Osteocyte (in vitro differentiated cells): ENCODE data around the gene MRTFA. TPM values are rescaled to one million over a fixed set of nuclear protein-coding genes. Genes with fewer than 3 reads are reported as not detected.
A peak's percentile ranks its signal among the peaks of the same experiment; 100 is the strongest.

Experiments used
- DNase-seq: peaks from one replicate; pipeline ENCODE4 v3.0.0; 2021; ENCODE audit warnings: mixed read lengths; ENCODE audit not compliant: unreplicated experiment; ENCODE audit errors: extremely low spot score
- H3K27ac Mint-ChIP-seq: one replicate; pipeline ENCODE4 v1.8.0; 2021; ENCODE audit warnings: mild to moderate bottlenecking, mixed read lengths; ENCODE audit not compliant: unreplicated experiment
- H3K27me3 Mint-ChIP-seq: one replicate; pipeline ENCODE4 v1.8.0; 2021; ENCODE audit warnings: mixed read lengths; ENCODE audit not compliant: unreplicated experiment
- H3K36me3 Mint-ChIP-seq: one replicate; pipeline ENCODE4 v1.8.0; 2021; ENCODE audit warnings: mixed read lengths; ENCODE audit not compliant: unreplicated experiment
- H3K4me1 Mint-ChIP-seq: one replicate; pipeline ENCODE4 v1.8.0; 2021; ENCODE audit warnings: mixed read lengths; ENCODE audit not compliant: unreplicated experiment
- H3K4me3 Mint-ChIP-seq: one replicate; pipeline ENCODE4 v1.8.0; 2021; ENCODE audit warnings: mild to moderate bottlenecking, moderate library complexity, mixed read lengths; ENCODE audit not compliant: unreplicated experiment
- H3K9me3 Mint-ChIP-seq: one replicate; pipeline ENCODE4 v1.8.0; 2021; ENCODE audit warnings: mixed read lengths; ENCODE audit not compliant: unreplicated experiment
- total RNA-seq: library from RNA; stranded (reverse); gene quantifications from 2 replicates; pipeline ENCODE4 v1.2.1, GENCODE V29; 2021
- TF ChIP-seq, protein P1 (sequence below): fragments of 200-600 bp; sonication (generic); IDR thresholded peaks from 2 replicates; pipeline ENCODE4 v1.5.0; 2021; ENCODE audit warnings: antibody characterized with exemption, mild to moderate bottlenecking, moderate library complexity

Gene MRTFA
- total RNA-seq, 1 donor from 2014 or later = 59.0 TPM

DNA sequence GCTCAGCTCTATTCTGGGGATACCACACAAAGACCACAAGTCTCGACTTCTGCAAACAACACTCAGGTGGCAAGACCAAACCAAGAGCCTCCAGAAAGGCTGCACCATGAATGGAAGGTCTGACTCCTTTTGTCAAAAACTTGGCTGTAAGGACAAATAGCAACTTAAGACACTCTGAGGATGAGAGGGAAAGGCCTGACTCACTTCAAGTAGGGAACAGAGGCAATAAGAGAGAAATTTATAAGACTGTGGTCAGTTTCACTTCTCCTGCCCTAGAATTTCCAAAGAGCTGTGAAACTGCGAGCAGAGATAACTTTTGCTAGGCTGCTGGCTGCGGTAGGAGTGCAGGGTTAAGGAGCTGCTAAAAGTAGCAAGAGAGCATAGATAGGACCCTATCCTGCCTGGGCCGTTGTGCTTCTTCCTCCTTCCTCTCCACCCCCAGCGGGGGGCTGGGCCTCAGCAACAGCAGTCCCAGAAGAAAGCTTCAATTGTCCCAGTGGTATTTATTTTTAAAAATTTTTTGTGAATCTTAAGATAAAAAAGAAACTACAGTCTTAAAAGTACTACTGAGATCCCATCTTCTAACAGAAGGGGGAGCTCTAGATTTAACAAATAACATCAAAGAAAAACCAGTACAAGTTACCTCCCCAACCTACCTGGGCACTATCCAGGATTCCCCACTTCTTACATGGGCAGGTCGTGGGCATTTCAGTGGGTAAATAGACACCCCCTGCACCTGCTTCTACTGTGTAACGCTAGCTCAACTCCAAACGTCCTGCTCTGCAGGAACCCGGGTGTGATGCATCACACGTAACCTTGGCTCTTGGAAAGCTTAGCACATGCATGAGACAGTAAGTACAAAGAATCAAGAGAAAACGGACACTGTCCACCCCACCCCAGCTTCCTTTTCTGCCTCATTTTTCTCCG, 199.8 kb downstream of the MRTFA start:
- peak overlapping the region; percentile 45 for H3K4me3 Mint-ChIP-seq
- peaks cover 38% of the 10 kb centered on the region for H3K4me1 Mint-ChIP-seq
- peak overlapping the region; percentile 79 for H3K27ac Mint-ChIP-seq
- H3K27me3 Mint-ChIP-seq = no peaks in the 10 kb centered on the region
- H3K9me3 Mint-ChIP-seq = no peaks in the 10 kb centered on the region
- DNase-seq = no peak
- TF ChIP-seq, protein P1, sequence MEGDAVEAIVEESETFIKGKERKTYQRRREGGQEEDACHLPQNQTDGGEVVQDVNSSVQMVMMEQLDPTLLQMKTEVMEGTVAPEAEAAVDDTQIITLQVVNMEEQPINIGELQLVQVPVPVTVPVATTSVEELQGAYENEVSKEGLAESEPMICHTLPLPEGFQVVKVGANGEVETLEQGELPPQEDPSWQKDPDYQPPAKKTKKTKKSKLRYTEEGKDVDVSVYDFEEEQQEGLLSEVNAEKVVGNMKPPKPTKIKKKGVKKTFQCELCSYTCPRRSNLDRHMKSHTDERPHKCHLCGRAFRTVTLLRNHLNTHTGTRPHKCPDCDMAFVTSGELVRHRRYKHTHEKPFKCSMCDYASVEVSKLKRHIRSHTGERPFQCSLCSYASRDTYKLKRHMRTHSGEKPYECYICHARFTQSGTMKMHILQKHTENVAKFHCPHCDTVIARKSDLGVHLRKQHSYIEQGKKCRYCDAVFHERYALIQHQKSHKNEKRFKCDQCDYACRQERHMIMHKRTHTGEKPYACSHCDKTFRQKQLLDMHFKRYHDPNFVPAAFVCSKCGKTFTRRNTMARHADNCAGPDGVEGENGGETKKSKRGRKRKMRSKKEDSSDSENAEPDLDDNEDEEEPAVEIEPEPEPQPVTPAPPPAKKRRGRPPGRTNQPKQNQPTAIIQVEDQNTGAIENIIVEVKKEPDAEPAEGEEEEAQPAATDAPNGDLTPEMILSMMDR = peak; percentile 78
- H3K36me3 Mint-ChIP-seq = peaks cover 6% of the 10 kb centered on the region

DNA sequence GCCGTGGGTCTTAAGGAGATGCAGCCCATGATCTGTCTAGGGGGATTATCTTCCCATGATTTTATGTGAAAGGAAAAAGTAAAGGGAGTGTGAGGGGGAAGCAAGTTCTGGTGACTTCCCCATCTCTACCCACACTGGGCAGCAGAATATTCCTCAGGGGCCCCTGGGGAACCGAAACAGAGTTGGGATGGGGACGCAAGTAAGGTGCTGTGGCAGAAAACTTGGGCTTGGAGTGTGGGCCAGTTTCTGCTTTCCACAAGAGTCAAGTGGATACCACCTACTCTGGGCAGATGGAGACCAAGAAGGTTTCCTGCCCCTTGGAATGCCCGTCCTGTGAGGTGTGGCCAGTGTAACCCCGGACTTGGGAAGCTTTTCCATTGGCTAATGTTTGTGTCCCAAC, 201.8 kb downstream of the MRTFA start:
- TF ChIP-seq, protein P1 = no peak
- peaks cover 27% of the 10 kb centered on the region for H3K4me1 Mint-ChIP-seq
- no peaks in the 10 kb centered on the region for H3K9me3 Mint-ChIP-seq
- no peaks in the 10 kb centered on the region for H3K27me3 Mint-ChIP-seq
- H3K4me3 Mint-ChIP-seq = no peak overlapping the region
- DNase-seq = no peak
- peaks cover 14% of the 10 kb centered on the region for H3K36me3 Mint-ChIP-seq
- H3K27ac Mint-ChIP-seq = no peak overlapping the region

DNA sequence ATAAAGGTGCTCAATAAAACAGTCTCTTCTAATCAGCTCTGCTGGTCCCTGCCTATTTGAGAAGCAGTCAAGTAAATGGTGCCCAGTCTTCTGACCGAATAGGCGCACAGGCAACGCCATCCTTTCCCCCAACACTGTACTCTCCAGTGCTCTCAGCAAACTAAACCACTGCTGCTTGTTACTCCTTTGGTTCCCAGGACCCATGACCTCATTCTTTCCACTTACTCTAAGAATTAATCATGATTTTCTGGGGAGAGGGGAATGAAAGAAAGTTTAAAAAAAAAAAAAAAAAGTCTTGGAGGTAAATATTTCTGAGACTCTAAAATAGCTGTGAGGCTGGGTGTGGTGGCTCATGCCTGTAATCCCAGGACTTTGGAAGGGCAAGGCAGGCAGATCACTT, 202.4 kb downstream of the MRTFA start:
- H3K9me3 Mint-ChIP-seq = no peaks in the 10 kb centered on the region
- peak overlapping the region; percentile 31 for H3K27ac Mint-ChIP-seq
- no peak for DNase-seq
- H3K4me1 Mint-ChIP-seq = peaks cover 27% of the 10 kb centered on the region
- TF ChIP-seq, protein P1 = no peak
- no peak overlapping the region for H3K4me3 Mint-ChIP-seq
- peaks cover 21% of the 10 kb centered on the region for H3K36me3 Mint-ChIP-seq
- no peaks in the 10 kb centered on the region for H3K27me3 Mint-ChIP-seq

DNA sequence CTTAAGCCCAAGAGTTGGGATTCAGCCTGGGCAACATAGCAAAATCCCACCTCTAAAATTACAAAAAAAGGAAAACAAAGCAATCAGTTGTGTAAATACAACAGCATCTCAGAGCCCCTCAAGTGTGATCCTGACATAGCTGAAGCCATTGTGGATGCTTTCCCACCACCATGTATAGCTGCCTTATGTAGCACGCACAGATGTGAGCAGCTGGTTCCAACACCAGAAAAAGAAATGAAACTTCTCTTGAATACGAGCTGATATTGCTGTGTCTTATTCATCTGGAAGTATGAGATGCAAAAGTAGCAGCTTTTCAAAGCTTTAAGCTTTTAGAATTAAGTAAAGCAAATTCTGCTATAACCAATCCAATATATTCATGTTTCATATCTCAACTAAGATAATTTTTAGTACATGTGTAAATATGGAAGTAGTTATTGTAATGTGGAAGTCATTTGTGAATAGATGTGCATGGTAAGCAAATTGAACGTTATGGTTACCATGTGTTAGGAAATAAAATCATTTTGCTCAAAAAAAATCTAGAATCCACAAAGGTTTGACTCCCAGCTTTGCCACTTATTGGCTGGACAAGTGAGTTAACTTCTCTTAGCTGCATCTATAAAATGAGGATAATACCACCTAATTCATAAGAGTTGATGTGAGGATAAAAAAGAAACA, 203.0 kb downstream of the MRTFA start:
- Mint-ChIP-seq H3K4me3 (no peak overlapping the region), H3K4me1 (peaks cover 27% of the 10 kb centered on the region), H3K27ac (peak overlapping the region; percentile 31), H3K36me3 (peaks cover 24% of the 10 kb centered on the region), H3K9me3 (no peaks in the 10 kb centered on the region), H3K27me3 (no peaks in the 10 kb centered on the region)
- TF ChIP-seq, protein P1 = no peak
- no peak for DNase-seq

DNA sequence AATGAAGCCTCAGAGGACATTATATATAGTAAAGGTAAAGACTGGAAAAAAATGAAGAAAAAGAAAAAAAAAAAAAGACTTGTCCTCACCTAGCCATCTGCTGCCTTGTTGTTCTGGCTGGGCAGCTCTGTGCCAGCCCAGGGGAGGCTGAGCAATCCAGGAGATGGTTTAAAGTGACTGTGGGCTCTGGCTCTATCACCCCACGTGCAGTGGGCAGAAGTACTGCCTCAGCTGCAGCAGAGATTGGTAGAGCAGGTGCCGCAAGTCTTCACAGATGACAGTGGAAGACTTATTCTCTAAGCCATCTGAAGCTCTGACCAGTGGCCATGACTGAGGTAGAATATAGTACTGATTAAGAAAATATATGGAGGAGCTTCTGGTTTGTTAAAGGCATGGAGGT, 203.9 kb downstream of the MRTFA start:
- H3K27me3 Mint-ChIP-seq = no peaks in the 10 kb centered on the region
- no peak overlapping the region for H3K4me3 Mint-ChIP-seq
- peaks cover 24% of the 10 kb centered on the region for H3K36me3 Mint-ChIP-seq
- H3K27ac Mint-ChIP-seq = no peak overlapping the region
- TF ChIP-seq, protein P1 = no peak
- H3K4me1 Mint-ChIP-seq = peaks cover 20% of the 10 kb centered on the region
- no peak for DNase-seq
- no peaks in the 10 kb centered on the region for H3K9me3 Mint-ChIP-seq
